Fibroblast of skin of right quadriceps (primary cell): ENCODE results near the gene HOXB7.

Experiments used
- DNase-seq: peaks from one replicate; pipeline ENCODE4 v3.0.0-alpha.2; 2013

Gene HOXB7

DNA sequence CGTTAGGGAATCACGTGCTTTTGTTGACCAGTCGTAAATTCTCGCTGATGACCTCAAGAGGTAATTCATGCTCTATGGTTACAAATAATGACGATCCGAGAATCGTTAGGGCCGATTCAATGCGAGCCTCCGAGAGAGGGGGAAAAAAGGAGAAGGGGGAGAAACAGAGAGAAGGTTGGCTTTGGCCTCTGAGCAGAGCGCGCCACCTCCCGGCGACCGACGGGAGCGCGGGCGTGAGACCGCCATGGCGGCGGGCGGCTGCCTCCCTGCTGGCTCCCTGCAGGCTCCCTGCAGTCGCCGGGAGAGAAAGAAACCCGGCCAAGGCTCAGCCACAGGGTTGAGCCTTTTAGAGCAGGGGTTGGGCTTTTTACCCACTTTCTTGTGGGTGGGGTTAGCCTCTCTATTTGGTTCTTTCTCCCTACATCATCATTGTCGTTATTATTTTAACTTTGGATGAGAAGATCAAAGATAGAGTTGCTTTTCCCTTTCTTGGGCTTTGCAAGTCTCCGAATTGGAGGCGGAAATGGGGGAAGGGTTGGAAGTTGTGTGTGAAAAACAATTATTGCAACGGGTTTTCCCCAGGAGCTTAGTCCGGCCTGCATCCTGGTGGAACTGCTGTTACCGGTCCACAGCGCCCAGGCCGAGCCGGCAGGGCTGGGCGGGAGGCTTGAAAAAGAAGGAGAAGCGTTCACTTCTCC, 16.8 kb downstream of the HOXB7 start:
- DNase-seq = peak; percentile 90

GRCh38 chr17:48593126-48593829, 17.5 kb downstream of the HOXB7 start, which contains the start of gene HOXB5:
Gene HOXB5, minus strand, starts transcription at chr17:48593779. Its CDS starts 97 bp downstream, at chr17:48593682.
- DNase-seq = no peak

DNA sequence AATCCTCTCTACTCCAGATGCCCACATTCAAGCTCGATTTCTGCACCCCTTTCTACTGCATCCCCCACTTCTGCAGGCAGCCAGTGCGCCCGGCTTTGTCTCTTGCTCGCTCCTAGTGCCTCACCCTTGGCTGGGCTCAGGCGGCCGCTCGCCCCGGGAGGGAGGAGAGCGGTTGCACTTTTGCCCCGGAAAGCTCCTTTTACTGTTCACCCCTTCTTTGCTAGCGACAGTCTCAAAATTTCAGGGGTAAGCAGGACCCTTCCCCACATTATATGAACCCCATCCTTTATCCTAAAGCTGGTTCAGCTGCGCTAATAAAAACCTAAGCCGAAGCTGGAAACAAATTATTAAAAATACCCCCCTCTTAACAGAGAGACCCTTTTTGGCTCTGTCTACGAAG, 18.2 kb downstream of the HOXB7 start:
- DNase-seq = no peak

- no peak for DNase-seq
These were observed 18.7 kb downstream of the HOXB7 start for GRCh38 chr17:48592057-48592514.

DNA sequence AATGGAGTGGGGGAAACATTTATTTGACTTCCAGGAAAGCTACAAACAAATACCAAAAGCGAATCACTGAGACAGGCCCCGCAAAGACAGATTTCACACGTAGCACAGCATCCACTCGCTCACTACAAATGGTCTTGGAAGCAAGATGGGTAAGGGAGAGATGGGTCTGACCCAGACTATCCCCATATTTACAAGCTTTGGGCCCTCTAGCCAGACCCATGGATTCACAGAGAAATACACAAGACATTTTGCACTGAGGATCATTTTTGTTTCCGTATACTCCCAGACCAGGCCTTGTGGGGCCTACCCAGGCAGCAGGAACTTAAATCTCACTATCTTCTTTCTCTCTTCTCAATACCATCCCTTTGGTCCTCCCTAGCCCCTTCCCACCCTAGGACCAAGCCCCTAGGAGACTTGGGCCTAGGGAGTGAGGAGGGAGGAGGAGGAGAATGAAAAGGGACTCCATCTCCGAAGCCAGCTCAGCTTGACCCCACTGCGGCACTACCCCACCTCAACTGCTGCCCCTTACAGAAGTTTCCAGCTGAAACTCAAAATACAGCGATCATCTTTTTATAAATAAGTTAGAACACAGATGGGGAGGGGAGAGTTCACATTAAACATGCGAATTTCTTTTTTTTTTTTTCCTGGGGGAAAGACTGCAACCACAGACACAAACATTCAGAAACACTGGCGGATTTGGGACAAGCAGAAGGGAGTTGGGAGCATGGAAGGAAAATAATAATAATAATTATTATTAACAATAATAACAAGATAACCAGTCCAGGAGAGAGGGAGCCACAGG, 19.4 kb downstream of the HOXB7 start:
- DNase-seq = no peak

DNA sequence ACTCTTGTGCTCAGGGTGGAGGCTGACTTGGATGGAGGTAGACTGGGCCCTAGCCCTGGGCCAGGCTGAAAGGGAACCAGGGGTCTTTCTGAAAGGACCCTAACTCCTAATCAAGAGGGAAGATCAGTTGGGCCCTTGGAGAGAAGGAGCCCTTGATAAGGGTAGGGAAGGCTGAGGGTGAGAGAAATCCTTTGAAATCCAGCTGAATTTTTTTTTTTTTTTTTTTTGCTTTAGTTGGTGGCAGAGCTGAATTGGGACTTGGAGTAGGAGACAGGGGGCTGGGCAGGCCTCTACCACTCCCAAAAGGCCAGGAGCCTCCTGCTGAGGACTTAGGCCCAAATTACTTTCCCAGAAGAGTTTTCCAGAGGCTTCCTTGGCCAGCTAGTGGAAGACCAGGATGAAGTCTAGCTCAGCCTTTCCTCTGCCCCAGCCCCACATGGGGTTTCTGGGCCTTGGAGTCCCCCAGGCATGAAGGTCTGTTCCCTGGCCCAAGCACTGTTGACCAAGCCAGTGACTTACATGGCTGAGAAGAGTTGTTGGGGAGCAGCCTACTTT, 20.1 kb downstream of the HOXB7 start:
- DNase-seq = no peak

DNA sequence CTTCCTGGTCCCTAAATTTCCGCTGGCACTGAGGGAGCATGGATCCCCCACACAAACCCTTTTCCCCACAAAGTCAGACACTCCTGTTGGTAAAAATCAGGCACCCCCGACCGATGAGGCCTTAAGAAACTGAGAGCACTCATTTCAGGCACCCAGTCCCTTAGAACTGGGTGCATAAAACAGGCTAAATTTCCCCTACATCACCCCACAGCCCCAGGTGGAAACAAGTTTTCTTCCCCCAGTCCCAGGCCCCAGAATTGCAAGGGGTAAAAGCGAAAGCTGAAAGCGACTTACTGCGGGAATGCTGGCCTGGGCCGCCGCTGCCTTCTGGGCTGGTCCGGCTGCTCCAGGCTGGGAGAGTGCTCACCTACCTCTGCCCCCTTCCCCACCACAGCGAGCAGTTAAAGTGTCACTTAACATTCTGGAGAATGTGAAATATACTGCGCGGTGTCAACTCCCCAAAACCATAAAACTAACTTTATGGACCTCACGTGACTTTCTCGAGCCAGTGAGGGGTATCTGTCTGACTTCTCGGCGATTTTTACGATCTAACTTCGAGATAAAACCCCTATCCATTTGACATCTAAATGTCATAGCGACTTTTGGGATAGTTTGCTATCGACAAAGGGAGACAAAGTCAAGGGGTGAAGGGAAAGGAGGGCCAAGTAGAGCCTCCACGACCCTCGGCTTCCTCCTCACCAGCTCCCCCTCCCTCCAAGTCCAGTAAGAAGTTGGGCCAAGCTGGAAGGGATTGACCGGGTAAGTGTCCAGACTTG, 20.8 kb downstream of the HOXB7 start, which contains the start of gene HOXB3:
Gene HOXB3 (minus strand): TSS at position 411 of the 776 bp plus-strand sequence. CDS start 37,767 bp downstream, outside the sequence.
- DNase-seq = peak; percentile 66

DNA sequence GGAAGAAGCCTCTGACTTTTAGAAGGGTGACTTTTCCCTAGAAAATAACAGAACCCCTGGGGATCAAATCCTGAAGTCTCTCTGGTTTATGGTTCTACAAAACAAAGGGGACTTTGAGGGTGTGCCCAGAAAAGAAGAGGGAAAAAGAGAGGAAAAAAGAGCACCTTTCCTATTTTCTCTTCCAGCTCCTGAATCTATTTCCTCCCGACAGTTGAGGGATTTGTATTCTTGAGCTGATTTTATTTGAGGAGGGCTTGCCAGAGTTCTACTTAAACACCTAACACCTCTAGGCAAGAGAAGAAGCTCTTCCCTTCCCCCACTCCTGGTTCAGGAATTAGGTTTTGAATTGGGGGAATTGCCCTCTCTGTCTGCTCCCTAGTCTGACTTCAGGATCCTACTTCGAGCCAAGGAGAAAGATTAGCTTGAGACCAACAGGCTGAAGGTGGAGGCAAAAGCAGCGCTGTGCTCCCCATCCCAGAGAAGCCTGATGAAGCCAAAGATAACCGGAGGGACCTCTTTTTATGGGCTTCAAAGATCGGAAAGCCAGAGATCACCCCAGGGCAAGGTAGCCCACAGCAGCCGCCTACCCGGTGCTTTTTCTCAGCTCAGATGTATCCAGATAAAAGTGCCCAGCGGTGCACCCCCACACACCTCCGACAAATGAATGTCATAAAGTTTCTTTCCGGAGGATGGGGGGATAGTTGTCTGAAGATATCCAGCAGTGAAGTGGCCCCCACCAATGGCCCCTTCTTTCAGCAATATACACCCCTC, 21.6 kb downstream of the HOXB7 start:
- no peak for DNase-seq

GRCh38 chr17:48588528-48588927, 22.3 kb downstream of the HOXB7 start:
- no peak for DNase-seq

DNA sequence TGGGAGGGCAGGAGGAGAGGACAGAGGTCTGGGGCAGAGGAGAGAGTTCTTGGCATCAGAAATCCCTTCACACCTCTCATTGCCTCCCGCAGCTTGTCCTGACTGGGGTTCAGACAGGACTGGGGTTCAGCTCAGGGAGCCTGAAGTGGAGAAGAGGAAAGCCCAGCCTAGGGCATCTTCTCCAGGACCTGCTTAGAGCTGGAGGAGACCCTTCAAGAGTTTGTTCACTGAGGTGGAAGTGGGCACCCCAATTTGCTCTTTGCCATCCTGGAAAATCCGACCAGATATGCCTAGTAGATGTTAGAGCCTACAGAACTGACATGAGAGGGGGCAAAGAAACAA, 22.8 kb downstream of the HOXB7 start:
- DNase-seq = no peak

DNA sequence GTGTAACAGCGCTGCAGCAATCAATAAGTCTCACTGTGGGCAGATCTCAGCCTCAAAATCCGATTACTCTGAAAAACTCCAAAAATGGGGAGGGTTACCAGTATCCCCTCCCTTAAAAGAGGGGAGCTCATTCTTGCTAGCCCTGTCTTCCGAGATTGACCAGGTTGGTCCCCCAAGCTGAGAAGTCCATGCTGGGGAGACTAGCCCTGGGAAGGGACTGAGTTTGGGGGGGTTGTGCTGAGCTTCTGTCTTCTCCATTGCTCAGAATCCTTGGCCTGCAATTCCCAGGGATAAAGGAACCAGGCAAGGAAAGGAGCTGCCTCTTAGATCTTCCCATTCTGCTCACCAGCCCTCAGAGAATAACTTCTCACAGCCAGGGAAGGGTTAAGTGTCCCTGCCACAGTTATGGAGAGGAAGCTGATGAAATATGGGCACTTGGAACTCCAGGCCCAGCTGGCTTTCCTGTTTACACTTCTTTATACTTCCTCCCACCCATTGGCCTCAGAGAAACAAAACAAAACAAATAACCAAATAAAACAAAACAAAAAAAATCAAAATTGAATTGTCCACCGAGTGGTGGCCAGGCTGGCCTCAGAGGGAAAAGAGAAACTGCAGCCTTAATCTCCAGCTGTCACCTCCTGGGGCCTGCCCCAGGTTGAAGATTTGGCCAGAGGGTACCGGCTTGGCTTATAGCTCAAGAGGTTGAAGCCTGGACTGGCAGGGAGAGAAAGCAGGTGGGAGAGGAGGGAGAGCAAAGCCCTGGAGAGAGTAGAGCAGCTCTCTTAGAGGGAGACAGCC, 23.3 kb downstream of the HOXB7 start:
- DNase-seq = no peak

DNA sequence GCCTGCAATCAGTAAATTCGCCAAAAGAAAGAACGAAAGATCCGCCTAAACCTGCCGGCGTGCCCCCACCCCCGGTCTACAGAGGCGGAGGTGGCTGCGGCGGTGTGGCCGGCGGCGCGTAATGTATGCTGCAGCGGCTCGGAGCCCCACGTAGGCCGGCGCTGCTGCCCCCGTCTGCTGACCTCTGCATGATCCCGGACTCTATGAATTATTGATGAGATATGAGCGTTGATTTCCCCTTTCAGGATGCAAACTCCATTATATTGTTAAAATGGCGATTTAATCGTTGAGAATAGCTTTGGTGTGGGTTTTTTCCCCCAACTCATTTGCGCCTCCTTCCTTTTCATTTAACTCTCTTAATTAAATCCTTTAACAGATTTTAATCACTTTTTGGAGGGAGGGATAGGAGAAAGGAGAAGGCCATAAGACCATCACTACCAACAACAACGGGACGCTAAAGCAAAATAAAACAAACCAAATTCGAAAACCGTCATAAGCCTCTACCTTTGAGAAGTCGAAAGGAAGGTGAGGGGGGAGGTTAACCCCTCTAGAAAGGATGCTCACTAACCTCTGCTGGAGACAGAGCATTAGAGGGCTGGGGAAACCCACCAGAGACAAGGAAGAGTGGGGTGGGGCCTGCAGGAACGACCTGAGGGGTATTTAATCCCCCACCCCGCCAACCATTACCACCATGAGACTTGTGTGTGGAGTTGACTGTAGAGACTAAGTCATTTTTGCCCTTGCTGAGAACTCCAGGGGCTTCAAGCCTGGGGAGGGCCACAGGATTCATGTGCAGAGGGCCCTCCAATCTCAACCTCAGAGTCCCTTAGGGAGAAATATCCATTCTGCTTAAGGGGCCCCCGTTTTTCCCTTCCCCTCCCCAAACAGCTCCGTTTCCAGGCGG, 24.2 kb downstream of the HOXB7 start:
- DNase-seq = no peak

GRCh38 chr17:48584223-48584741, 26.5 kb downstream of the HOXB7 start:
- peak; percentile 57 for DNase-seq

- DNase-seq = no peak
These were observed 27.1 kb downstream of the HOXB7 start for GRCh38 chr17:48583708-48584222.

GRCh38 chr17:48582750-48583069, 28.1 kb downstream of the HOXB7 start:
- DNase-seq = no peak

DNA sequence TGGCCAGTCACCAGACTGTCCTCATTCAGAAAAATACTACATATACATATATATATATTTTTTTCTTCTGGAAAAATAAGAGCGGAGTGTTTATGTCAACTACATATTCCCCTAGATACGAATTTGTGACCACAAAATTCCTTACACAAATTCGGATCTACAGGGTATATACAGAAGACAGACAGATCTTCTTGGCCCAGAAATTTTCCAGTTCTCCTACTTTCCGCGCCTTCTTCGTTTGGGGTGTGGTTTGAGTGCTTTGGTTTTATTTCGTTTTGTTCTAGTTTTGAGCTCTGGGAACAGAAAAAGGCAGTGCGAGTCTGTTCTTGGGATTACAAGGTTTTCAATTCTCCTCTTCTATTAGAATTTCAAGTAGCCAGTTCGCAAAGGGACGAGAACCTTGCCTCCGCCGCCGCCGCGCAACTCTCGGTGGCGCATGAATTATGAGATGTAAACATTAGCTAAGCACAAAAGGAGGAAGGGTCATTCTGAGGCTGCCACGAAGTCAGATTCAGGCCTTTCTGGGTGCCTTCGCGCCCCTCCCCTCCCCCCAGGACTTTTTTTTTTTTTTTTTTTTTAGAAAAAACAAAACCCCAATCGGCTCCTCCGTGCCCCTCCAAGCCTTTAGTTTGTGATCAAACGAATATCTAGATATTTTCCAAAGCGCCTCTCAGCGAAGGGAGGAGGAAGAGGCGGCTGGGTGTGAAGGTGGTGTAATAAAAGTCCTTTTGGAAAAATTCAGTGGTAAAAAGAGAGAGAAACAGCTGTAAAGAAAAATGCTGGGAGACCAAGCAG, 30.9 kb downstream of the HOXB7 start:
- no peak for DNase-seq

GRCh38 chr17:48579471-48579759, 31.4 kb downstream of the HOXB7 start:
- DNase-seq = no peak

GRCh38 chr17:48578616-48579470, 32.0 kb downstream of the HOXB7 start:
- no peak for DNase-seq
